ENCODE data around the gene FOXE3.

- TF ChIP-seq POLR2A (IDR thresholded peaks at IDR 0.05) (no peak), CTCF (IDR thresholded peaks at IDR 0.05) (no peak)
Measured at GRCh38 chr1:47456250-47456649, 40.2 kb downstream of the FOXE3 start.
